Hematopoietic multipotent progenitor cell treated with erythropoietin and hydrocortisone succinate and interleukin-3 and kit ligand, for 4 days (in vitro differentiated cells): Measurements from ENCODE around the gene NAGS.
"Not testable (repeated sequence)": the region's sequence is repeated elsewhere in the genome, so short reads cannot be mapped to it uniquely, and the experiment has no call there.

Experiments
- DNase-seq: peaks from one replicate; pipeline ENCODE4 v3.0.0-alpha.2; 2015

The NAGS gene

DNA sequence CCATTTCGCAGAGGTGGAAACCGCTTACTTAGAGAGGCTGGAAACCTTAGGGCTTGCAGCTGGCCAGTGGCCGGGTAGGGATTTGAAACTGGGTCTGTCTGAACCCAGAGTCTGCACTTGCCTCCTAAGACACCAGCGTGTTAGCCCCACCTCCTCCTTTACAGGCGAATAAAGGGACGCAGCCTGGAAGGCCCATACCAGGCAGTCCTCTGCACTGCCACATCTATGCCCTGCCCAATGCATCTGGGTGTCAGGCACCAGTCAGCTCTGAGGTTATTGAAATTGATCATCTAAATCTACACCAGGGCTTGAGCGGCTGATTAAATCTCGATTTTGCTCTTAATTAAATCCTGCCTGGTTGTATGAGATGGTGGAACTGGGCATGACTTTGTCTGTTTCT is 19.9 kb upstream of the NAGS start:
- no peak for DNase-seq

DNA sequence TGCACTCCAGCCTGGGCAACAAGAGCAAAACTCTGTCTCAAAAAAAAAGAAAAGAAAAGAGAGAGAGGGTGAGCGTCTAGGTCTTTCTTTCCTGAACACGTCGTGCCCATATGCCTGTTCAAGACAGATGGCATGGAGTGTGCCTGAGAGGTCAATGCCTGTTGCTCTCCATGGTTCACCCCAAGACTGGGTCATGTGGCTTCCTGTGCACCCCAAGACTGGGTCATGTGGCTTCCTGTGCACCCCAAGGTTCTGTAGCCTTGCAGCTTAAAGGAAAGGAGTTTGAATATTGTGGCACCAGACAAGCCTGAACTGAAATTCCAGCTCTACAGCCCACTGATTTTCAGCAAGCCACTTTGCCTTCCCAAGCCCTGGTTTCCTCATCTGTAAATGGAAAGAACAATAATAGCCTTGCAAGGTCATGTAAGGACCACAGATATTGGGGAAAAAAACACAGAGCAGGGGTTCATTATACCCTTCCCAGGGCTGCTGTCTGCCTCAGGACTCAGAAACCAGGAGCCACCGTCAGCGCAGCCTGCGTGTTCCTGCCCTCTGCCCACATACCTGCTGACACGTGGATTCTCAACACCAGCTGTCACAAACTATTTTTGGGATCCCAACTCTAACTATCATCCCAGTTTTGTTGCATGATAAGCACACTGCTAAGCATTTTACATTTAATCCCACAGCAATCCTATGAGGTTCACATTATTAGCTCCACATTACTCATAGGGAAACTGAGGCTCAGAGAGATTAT is 18.0 kb upstream of the NAGS start:
- DNase-seq = no peak

DNA sequence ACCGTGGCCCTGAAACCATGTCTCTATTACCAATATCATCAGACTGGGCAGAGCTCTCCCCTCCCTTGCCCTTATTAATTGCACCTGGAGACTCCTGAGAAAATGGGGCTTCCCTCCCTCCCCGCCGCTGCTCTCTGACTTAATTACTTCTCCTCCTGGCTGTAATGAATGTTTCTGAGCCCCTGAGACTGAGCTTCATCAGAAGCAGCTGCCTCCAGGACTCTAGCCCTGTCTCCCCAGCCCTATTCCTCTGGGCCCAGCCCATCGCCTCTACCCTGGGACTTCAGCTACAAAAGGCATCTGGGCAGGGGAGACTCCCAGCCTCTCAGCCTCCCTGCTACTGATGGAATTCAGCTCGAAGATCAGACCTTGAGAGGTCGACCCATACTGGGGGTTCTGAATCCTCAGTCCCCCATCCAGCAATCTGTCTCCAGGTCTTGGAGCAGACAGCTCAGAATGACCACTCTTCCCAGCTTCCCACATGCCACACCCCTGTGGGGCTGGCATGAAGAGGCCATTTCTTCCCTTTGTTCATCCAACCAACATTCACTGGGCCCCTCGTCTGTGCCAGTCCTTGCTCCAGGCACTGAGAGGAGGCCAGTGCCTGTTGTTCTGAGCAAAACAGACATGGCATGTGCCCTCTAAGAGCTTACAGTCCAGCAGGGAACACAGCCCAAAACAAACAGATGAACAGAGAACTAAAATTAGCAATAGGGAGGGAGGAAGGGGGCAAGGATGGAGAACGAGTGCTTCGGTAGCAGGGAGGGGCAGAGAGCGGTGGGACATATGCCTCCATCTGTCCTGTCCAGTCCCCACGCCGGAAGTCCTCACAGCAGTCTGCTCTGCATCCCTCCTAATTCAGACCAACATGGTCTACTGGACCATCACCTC is 17.0 kb upstream of the NAGS start:
- no peak for DNase-seq

DNA sequence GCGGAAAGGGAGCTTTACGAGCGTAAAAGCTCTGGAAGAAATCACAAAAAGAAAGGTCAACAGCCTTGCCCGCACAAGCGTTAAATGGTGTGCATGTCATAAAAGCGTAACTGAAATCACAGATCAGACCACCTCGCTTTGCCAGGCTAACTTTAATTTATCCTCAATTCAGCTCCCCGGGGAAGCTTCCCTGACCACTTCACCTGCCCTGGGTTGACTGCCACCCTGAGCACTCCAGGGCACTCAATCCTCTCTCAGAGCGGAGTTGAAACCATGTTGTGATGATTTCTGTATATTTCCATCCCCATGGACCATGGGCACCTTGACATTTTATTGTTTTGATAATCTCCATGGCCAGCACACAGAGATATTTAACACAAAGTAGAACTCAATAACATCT is 16.1 kb upstream of the NAGS start:
- no peak for DNase-seq

DNA sequence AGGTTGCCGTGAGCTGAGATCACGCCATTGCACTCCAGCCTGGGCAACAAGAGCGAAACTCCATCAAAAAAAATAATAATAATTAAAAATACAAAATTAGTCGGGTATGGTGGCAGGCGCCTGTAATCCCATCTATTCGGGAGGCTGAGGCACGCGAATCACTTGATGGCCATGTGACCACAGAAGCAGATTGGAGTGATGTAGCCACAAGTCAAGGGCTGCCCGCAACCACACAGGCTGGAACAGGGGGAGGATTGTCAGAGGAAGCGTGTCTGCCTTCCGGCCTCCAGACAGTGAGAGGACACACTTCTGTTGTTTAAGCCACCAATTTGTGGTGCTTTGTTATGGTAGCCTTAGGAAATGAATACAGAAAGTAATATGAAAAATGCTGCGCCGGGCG is 11.8 kb upstream of the NAGS start:
- no peak for DNase-seq

DNA sequence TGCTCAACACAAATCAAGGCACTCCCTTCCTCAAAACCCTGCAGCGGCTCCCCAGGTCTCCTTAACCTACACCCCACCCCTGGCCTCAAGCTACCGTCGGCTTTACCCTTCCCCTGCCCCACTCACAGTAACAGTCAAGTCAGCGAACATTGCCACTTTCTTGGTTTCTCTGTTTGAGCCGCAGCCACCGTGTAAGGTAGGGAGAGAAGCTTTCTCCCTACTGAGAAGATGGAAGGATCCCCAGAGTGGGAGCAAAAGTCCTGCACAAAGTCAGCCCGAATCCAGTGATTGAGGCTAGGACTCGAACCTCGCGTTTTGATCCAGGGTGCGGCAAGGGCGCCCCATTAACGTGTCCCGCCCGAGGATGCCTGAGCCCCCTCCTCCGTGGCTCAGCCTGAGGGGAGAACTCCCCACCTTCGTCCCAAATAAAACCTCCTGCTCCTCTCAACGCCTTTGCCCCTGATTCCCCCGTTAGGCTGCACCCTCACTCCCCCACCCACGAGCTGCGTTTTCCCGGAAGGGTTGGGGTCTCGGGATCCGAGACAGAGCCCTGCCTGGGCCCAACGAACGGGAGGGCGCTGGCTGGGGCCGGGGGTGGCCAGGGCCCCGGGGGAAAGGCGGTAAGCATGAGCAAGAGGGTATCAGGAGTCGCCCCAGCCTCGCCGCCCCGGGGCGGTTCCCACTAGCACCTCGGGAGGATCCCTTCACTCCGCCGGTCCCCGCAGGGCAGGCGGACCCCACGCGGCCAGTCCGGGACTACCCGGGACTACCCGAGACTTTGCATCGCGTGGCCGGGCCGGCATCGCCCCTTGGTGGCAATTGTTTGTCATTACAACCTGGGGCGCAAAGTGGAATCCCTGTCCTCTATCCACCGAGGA is 9.9 kb upstream of the NAGS start:
- peak; percentile 79 for DNase-seq

DNA sequence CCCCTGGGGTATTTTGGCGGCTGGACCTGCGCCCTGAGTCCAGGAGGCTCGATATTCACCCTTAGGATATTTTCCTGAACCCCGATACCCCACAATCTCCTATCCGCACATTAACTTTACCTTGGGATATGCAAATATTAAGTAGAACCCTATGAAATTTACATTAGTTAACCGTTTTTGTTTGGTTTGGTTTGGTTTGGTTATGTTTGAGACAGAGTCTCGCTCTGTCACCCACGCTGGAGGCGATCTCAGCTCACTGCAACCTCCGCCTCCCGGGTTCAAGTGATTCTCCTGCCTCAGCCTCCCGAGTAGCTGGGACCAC is 9.3 kb upstream of the NAGS start:
- no peak for DNase-seq

DNA sequence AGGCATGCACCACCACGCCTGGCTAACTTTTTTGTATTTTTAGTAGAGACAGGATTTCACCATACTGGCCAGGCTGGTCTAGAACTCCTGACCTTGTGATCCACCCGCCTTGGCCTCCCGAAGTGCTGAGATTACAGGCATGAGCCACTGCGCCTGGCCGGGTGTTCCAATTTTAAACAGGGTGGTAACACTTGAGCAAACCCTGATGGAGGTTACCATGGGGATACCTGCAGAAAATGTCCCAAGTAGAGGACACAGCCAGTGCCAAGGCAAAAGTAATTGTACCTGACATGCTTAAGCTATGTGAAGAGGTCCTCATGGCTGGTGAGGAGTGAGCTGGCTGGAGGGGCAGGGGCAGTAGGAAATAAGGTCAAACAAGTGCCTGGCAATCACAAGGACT is 7.2 kb upstream of the NAGS start:
- not testable (repeated sequence) for DNase-seq

DNA sequence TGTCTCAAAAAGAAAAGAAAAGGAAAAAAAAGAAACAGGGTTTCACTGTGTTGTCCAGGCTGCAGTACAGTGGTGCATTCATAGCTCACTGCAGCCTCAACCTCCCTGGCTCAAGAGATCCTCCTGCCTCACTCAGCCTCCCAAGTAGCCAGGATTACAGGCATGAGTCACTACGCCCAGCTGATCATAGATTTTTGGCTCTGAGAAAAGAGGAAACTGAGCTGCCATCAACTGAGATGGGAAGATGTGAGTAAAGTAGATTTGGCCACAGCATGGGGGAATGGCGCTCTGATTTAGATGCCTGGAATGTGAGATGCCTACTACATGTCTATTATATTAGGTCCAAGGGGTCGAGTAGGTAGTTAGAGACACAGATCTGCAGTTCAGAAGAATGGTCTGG is 5.9 kb upstream of the NAGS start:
- peak; percentile 34 for DNase-seq

DNA sequence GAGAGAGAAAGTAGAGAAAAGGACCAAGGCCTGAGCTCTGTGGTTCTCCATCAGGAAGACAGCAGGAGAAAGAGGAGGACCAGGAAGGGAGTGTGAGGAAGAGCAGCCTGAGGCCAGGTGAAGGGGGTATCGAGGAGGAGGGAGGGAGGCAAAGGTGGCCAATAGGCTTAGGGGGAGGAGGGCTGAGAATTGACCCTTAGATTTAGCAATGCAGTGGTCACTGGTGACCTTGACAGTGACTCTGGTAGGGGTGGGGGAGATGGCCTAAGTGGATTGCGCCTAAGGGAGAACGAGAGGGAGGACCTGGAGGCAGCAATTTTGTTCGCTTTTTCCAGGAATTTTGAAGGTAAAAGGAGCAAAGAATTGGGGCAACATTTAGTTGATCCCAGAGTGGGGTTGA is 5.4 kb upstream of the NAGS start:
- DNase-seq = no peak

DNA sequence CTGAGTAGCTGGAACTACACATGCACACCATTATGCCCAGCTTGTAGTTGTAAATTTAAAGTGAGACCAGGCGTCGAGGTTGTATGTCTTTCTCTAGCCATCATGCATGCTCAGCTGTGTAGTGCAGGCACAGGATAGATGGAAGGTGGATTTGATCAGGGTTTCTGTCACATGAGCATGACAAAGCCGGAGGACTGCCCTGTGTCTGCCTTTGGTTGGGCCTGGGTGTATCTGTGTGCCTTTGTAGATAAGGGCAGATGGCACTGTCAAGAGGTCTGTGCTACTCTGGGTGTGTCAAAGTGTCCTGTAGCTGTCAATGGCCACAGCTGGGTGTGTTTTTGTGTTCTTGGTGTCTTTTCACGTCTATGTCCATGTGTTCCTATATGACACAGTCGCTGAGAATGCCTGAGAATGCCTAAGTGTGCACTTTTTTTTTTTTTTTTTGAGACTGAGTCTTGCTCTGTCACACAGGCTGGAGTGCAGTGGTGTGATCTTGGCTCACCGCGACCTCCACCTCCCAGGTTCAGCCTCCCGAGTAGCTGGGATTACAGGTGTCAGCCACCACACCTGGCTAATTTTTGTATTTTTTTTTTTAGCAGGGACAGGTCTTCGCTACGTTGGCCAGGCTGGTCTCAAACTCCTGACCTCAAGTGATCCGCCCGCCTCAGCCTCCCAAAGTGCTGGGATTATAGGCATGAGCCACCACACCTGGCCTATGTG is 4.1 kb upstream of the NAGS start:
- DNase-seq = peak; percentile 92

DNA sequence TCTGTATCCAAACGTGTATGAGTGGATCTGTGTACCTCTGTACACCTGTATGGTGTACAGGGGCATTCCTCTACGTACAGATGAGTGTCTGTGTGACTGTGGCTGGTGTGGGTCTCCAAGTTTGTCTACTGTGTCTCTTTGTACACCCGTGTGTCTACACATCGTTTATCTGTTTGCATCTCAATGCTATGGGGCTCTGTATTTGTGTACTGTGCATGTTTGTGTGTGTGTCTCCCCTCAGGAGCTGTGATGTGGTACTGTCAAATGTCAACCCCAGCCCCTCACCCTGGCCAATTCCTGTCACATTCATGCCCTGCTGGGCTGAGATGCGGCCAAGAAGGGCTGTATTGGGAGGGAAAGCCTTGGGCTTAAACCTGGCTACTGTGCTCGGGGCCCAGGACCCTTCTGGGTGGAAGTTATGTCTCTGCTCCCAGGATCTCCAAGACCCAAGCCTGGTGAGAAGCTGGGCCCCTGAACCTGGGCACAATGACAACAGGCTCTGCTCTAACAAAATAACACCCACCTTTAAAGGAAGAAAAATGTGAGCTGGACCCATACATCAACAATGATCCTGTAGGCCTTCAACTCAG is 3.5 kb upstream of the NAGS start:
- no peak for DNase-seq

DNA sequence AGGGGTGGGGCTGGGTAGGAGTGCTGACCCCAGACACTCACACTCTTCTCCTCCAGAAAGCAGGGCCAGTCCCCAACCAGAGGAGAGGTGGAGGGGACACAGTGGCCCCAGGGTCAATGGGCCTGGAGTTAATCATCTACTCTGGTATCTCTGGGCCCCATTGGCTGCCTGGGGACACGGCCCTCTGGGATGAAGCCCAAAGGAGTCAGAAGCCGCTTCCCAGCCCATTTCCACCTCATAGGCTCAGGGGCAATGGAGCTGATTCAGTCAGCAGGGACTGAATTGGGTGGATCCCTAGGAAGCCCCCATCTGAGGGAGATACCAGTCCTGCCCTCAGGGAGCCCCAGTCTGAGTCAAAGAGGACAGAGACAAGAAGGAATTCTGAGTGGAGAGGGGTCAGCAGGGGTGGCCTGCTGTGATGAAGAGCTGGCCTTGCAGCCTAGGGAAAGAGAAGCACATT is 2.9 kb upstream of the NAGS start:
- DNase-seq = no peak

DNA sequence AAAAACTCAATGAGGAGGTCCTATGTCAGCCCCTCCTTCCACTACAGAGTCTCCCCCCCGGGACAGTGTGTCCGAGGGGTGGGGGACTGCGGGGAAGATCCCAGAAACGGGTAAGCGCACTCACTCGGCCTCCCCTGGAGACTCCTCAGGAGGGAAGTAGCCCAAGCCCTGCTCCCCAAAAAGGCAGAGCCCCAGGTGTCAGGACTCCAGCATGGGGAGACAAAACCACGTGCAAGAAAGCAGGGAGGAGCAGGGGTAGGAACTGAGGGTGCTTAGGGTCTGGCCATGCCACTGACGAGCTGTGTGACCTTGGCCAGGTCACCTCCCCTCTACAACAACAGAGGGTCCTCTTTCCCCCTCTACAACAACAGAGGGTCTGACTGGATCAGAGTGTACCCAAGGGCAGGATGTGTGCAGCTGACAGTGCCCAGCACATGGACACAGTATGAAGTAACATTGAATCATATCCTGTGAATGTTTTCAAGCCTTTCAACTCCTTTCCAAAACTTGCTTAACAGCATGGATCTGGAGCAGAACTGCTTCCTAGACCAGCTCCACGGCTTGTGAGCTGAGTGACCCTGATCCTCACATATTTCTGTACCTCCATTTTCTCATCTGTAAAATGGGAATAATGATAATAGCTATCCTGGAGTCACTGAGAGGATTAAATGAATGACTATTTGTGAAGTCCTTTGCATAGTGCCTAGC is 2.1 kb upstream of the NAGS start:
- no peak for DNase-seq

DNA sequence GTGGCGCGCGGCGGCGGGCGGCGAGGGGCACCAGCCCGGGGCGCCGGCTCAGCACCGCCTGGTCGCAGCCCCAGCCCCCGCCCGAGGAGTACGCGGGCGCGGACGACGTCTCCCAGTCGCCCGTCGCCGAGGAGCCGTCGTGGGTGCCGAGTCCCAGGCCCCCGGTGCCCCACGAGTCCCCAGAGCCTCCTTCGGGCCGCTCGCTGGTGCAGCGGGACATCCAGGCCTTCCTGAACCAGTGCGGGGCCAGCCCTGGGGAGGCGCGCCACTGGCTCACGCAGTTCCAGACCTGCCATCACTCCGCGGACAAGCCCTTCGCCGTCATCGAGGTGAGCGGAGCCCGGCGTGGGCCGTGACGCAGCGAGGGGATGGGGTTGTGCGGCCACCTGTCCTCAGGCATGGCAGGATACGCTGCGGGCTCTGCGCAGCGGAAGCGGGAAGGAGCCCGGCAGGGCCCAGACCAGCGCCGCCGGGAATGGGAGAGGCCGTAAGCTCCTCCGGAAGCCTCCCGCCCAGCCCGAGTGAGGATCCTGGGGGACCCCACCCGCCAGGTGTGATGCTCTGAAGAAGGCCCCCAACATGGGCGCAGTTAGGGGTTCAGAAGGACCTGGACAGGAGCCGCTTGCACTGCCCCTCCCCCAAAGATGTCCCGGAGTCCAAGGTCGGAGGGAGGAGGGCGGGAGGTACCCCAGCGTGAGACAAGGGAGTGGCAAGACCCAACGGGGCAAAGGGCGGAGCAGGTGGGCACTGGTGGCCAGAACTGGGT is 522 bp downstream of the NAGS start:
- DNase-seq = peak; percentile 15

DNA sequence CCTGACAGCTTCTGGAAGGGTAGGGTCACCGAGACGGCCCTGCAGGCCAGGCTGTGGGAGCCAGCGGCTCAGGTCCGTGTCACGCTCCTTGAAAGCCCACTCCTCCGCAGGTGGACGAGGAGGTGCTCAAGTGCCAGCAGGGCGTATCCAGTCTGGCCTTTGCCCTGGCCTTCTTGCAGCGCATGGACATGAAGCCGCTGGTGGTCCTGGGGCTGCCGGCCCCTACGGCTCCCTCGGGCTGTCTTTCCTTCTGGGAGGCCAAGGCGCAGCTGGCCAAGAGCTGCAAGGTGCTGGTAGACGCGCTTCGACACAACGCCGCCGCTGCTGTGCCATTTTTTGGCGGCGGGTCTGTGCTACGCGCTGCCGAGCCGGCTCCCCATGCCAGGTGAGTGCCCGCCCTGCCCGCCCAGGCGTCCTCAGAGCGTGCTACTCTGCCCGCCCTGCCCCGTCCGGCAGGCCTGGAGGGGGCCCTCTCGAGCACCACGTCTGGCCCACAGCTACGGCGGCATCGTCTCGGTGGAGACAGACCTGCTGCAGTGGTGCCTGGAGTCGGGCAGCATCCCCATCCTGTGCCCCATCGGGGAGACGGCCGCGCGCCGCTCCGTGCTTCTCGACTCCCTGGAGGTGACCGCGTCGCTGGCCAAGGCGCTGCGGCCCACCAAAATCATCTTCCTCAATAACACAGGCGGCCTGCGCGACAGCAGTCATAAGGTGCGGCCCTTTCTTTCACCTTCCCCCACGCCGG is 1.3 kb downstream of the NAGS start:
- peak; percentile 39 for DNase-seq

DNA sequence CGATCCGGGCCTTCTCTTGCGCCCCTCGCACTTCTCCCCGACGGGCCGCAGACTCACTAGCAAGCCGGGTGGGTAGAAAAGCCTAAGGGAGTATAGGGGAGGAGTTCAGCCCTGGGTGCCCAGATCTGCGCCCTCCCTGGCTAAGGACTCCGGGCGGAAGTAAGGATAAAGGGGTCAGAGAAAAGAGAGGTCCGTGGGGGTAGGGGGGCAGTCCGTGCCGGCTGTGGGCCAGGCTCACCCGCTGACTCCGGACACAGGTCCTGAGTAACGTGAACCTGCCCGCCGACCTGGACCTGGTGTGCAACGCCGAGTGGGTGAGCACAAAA is 1.8 kb downstream of the NAGS start:
- peak; percentile 36 for DNase-seq

DNA sequence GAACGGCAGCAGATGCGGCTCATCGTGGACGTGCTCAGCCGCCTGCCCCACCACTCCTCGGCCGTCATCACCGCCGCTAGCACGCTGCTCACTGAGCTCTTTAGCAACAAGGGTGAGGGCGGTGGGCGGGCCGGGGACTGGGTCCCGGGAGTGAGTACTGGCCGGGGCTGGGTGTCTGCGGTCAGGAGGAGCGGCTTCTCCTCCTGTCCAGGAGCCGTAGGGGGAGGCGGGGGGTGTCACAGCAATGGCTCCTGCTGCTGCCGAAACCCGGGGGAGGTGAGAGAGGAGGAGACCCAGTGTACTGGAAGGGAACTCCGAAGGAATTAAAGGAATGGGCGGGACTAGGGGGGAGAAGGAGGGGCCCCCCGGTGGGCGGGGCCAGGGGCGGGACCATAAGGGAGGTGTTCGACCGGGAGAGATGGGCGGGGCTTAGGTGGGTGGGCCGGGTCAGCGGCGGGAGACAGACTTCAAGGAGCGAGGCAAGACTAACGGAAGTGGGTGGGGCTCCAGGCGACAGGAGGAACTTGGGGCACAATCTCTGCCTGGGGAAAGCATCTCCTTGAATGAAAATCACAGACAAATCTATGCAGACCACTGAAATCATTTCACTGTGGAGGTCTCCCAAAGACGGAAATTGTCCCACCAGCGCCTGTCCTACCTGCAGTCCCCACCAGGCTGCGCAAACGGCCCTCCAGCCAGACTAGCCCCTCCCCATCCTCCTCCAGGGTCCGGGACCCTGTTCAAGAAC is 2.4 kb downstream of the NAGS start:
- DNase-seq = peak; percentile 99
